Measurements from ENCODE around the gene ENTPD2. TPM values are rescaled to one million over a fixed set of nuclear protein-coding genes. Genes with fewer than 3 reads are reported as not detected.
A peak's percentile ranks its signal among the peaks of the same experiment; 100 is the strongest.

The ENTPD2 gene
- total RNA-seq, 1 donor from 2014 or later, result 5.2 TPM

DNA sequence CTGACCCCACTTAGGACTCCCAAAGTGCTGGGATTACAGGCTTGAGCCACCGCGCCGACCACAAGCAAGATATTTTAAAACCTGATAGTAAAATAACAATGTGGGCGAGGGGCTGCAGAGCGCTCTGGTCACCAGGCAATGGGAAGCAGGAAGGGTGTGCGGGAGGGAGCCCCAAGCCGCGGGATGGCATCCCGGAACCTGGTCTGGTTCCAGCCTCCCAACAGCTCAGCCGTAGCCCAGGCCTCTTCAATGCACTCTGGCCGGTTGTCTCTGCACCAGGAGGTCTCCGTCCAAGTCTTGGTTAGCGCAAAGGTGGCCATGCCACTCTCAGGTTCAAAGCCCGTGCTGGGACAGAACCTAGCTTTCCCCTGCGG is 22.8 kb upstream of the ENTPD2 start:
- Mint-ChIP-seq H3K4me1 (peaks cover 4% of the 10 kb centered on the region), H3K36me3 (no peaks in the 10 kb centered on the region), H3K27ac (no peak overlapping the region), H3K9me3 (no peaks in the 10 kb centered on the region), H3K4me3 (peak overlapping the region; percentile 53), H3K27me3 (ENCODE audit: low read depth) (peaks cover 64% of the 10 kb centered on the region)
- TF ChIP-seq, protein P1, sequence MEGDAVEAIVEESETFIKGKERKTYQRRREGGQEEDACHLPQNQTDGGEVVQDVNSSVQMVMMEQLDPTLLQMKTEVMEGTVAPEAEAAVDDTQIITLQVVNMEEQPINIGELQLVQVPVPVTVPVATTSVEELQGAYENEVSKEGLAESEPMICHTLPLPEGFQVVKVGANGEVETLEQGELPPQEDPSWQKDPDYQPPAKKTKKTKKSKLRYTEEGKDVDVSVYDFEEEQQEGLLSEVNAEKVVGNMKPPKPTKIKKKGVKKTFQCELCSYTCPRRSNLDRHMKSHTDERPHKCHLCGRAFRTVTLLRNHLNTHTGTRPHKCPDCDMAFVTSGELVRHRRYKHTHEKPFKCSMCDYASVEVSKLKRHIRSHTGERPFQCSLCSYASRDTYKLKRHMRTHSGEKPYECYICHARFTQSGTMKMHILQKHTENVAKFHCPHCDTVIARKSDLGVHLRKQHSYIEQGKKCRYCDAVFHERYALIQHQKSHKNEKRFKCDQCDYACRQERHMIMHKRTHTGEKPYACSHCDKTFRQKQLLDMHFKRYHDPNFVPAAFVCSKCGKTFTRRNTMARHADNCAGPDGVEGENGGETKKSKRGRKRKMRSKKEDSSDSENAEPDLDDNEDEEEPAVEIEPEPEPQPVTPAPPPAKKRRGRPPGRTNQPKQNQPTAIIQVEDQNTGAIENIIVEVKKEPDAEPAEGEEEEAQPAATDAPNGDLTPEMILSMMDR (IDR thresholded peaks at IDR 0.05; ENCODE audit: unreplicated experiment), result no peak
- DNase-seq (ENCODE audit: low spot score in 2 of 2, unreplicated experiment in 2 of 2), result no peak

DNA sequence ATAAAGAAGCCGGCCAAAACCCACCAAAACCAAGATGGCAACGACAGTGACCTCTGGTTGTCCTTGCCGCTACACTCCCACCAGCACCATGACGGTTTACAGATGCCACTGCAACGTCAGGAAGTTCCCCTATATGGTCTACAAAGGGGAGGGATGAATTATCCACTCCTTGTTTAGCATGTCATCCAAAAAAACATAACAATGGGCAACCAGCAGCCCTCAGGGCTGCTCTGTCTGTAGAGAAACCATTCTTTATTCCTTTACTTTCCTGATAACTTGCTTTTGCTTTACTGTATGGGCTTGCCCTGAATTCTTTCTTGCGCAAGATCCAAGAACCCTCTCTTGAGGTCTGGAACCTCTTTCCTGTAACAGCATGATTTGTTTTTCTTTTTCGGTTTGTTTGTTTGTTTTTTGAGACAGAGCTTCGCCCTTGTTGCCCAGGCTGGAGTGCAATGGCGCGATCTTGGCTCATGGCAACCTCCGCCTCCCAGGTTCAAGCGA is 21.5 kb upstream of the ENTPD2 start:
- H3K36me3 Mint-ChIP-seq, result no peaks in the 10 kb centered on the region
- DNase-seq (ENCODE audit: low spot score in 2 of 2, unreplicated experiment in 2 of 2), result no peak
- H3K27me3 Mint-ChIP-seq (ENCODE audit: low read depth), result peaks cover 58% of the 10 kb centered on the region
- peaks cover 14% of the 10 kb centered on the region for H3K4me1 Mint-ChIP-seq
- H3K4me3 Mint-ChIP-seq, result no peak overlapping the region
- H3K9me3 Mint-ChIP-seq, result no peaks in the 10 kb centered on the region
- no peak overlapping the region for H3K27ac Mint-ChIP-seq
- TF ChIP-seq, protein P1 (IDR thresholded peaks at IDR 0.05; ENCODE audit: unreplicated experiment), result no peak

DNA sequence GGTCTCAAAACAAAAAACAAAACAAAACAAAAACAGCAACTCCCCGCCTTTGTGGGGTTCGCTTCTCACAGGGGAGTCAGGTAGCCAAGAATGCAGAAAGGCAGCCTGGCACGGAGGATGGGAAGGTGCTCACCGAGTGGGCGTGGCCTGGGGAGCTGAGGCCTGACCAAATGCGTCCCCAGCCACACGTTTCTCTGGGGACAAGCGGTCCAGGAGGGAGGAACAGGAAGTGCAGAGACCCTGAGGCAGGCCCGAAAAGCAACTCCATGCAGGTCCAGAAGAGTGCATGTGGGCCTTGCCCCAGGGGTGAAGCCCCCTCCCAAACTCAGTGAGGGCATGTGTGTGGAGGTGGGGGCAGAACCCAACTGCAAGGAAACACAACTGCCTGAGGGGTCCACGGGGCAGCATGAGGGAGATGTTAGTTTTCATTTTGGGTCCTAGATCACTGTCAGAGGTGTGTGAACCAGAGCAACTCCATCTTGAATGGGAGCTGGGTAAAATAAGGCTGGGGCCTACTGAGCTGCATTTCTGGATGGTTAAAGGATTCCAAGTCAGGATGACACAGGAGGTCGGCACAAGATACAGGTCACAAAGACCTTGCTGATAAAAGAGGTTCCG is 20.9 kb upstream of the ENTPD2 start:
- TF ChIP-seq, protein P1 (IDR thresholded peaks at IDR 0.05; ENCODE audit: unreplicated experiment), result no peak
- H3K36me3 Mint-ChIP-seq, result no peaks in the 10 kb centered on the region
- H3K4me3 Mint-ChIP-seq, result no peak overlapping the region
- H3K4me1 Mint-ChIP-seq, result peaks cover 14% of the 10 kb centered on the region
- H3K27ac Mint-ChIP-seq, result no peak overlapping the region
- no peak for DNase-seq (ENCODE audit: low spot score in 2 of 2, unreplicated experiment in 2 of 2)
- H3K27me3 Mint-ChIP-seq (ENCODE audit: low read depth), result peaks cover 53% of the 10 kb centered on the region
- no peaks in the 10 kb centered on the region for H3K9me3 Mint-ChIP-seq

DNA sequence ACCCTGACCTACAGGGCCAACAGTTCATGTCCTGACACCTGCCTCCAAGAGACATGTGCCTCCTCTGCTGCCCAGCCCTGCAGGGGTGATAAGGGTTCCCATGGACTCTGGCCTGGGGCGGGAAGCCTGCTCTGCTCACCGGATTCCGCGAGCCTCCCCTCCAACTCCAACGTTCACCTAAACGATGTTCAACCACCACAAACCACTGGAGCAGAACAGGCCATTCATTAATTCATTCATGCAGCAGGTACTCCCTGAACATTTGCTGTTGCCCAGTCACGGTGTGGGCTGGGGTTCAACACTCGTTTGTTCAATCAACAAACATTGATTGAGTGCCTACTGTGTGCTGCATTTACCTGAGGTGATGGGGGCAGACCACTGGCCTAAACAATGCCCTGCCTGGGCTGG is 20.1 kb upstream of the ENTPD2 start:
- H3K27me3 Mint-ChIP-seq (ENCODE audit: low read depth), result peaks cover 48% of the 10 kb centered on the region

DNA sequence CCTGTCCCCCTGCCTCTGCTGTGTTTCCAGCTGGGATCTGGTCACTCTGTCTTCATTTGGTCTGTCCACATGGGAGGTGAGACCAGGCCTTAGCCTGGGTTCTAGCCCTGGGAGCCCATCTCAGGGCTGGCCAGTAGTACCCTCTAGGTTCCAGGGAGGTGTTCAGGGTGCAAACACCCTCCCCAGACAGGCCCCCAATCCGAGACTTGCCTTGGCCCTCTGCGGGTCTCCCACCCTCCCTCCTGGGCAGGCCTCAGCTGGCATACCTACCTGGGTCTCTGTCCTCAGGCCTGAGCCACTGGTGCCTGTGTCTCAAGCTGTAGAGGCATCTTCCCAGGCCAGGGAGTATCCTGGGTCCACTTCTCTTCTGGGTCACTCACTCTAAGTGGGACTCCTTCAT is 17.4 kb upstream of the ENTPD2 start:
- Mint-ChIP-seq H3K4me3 (peak overlapping the region; percentile 63), H3K4me1 (peaks cover 13% of the 10 kb centered on the region), H3K27ac (no peak overlapping the region), H3K27me3 (ENCODE audit: low read depth) (peaks cover 34% of the 10 kb centered on the region), H3K9me3 (no peaks in the 10 kb centered on the region), H3K36me3 (no peaks in the 10 kb centered on the region)
- TF ChIP-seq, protein P1 (IDR thresholded peaks at IDR 0.05; ENCODE audit: unreplicated experiment), result no peak
- no peak for DNase-seq (ENCODE audit: low spot score in 2 of 2, unreplicated experiment in 2 of 2)

More for the DNA sequence above, 20.1 kb upstream of the ENTPD2 start:
- H3K9me3 Mint-ChIP-seq, result no peaks in the 10 kb centered on the region
- DNase-seq (ENCODE audit: low spot score in 2 of 2, unreplicated experiment in 2 of 2), result no peak
- peaks cover 14% of the 10 kb centered on the region for H3K4me1 Mint-ChIP-seq
- no peaks in the 10 kb centered on the region for H3K36me3 Mint-ChIP-seq
- H3K27ac Mint-ChIP-seq, result no peak overlapping the region
- TF ChIP-seq, protein P1 (IDR thresholded peaks at IDR 0.05; ENCODE audit: unreplicated experiment), result no peak
- no peak overlapping the region for H3K4me3 Mint-ChIP-seq
